ENCODE results near the gene HEPACAM.

GRCh38 chr11:124935548-124936514 is at the start of gene HEPACAM:
- TF ChIP-seq CTCF (IDR thresholded peaks at IDR 0.05) = no peak
- no peak for TF ChIP-seq POLR2AphosphoS5 (IDR thresholded peaks at IDR 0.05; ENCODE audit: insufficient read depth in 1 of 2, low read depth in 1 of 2)

Data from vagina (tissue), 2 donors.